ENCODE data around the gene CYSLTR1.
"Not testable (repeated sequence)": the region's sequence is repeated elsewhere in the genome, so short reads cannot be mapped to it uniquely, and the experiment has no call there.

Gene CYSLTR1, protein sequence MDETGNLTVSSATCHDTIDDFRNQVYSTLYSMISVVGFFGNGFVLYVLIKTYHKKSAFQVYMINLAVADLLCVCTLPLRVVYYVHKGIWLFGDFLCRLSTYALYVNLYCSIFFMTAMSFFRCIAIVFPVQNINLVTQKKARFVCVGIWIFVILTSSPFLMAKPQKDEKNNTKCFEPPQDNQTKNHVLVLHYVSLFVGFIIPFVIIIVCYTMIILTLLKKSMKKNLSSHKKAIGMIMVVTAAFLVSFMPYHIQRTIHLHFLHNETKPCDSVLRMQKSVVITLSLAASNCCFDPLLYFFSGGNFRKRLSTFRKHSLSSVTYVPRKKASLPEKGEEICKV

GRCh38 chrX:78327370-78328086 lies at the start of gene CYSLTR1:
Gene CYSLTR1 (minus strand): TSS chrX:78327611. CDS start chrX:78273746, 53,865 bp downstream.
- in situ Hi-C loops (cut with MboI; ENCODE audit: low sequenced_read_pairs) = no loop called here

- in situ Hi-C loops (cut with MboI; ENCODE audit: low sequenced_read_pairs) = no loop called here
These were observed 49.8 kb upstream of the CYSLTR1 start for GRCh38 chrX:78377186-78377585.

GRCh38 chrX:78375894-78376293 lies 48.5 kb upstream of the CYSLTR1 start:
- in situ Hi-C loops (cut with MboI; ENCODE audit: low sequenced_read_pairs) = no loop called here

GRCh38 chrX:78366576-78366975 lies 39.2 kb upstream of the CYSLTR1 start:
- in situ Hi-C loops (cut with MboI; ENCODE audit: low sequenced_read_pairs) = no loop called here

DNA sequence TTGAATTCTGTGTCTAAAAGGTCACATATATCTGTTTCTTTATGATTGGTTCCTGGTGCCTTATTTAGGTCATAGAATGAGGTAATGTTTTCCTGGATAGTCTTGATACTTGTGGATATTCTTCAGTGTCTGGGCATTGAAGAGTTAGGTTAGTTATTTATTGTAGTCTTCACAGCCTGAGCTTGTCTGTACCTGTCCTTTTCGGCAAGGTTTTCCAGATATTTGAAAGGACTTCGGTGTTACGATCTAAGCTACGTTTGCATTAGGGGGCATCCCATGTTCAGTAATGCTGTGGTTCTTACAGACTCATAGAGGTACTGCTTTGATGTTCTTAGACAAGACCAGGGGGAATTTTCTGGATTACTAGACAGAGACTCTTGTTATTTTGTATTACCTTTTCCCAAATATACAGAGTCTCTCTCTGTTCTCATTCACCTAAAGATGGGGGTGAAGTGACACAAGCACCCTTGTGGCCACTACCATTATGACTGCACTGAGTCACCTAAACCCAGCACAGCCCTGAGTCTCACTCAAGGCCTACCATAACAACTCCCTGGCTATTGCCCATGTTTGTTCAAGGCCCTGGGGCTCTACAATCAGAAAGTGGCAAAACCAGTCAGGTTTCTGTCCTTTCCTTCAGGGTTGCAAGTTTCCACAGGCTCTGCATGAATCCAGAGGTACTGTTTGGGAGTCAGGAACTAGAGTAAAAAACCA lies 30.1 kb upstream of the CYSLTR1 start:
- in situ Hi-C loops (cut with MboI; ENCODE audit: low sequenced_read_pairs) = no loop called here

- in situ Hi-C loops (cut with MboI; ENCODE audit: low sequenced_read_pairs) = no loop called here
These were observed 6.1 kb upstream of the CYSLTR1 start for GRCh38 chrX:78333521-78333920.

DNA sequence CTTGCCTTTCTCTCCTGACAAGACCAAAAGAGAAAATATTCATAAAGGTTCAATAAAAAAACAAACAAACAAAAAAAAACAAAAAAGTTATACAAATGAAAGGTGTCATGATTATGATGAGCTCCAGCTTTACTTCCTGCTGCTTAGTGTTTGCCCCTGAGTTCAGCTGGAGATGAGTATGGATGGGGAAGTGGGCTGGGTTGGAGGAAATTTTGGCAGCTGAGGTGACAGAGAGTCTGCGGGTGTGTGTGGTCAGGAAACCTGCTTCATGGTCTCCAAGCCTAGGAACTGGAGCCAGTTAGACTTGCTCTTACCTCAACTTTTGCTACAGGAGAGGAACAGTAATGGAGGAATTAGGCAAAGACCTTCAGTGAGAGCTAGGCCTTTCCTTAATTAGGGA lies 4.3 kb upstream of the CYSLTR1 start:
- in situ Hi-C loops (cut with MboI; ENCODE audit: low sequenced_read_pairs) = no loop called here

DNA sequence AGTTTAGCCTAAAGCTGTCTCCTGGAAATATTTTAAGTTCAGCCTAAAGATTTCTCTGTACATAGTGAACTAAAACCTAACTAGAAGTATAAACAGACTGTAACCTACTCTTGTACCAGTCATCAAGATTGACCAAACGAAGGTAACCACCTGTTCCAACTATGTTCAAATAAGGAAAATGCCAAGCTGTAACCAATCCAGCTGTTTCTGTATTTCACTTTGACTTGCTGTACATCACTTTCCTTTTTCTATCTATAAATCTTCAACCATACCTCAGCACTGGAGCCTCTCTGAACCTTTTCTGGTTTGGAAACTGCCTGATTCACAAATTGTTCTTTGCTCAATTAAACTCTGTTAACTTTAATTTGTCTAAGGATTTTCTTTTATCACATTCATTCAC lies 3.1 kb upstream of the CYSLTR1 start:
- in situ Hi-C loops (cut with MboI; ENCODE audit: low sequenced_read_pairs) = no loop called here

- in situ Hi-C loops (cut with MboI; ENCODE audit: low sequenced_read_pairs) = no loop called here
These were observed 2.7 kb upstream of the CYSLTR1 start for GRCh38 chrX:78330068-78330467.

DNA sequence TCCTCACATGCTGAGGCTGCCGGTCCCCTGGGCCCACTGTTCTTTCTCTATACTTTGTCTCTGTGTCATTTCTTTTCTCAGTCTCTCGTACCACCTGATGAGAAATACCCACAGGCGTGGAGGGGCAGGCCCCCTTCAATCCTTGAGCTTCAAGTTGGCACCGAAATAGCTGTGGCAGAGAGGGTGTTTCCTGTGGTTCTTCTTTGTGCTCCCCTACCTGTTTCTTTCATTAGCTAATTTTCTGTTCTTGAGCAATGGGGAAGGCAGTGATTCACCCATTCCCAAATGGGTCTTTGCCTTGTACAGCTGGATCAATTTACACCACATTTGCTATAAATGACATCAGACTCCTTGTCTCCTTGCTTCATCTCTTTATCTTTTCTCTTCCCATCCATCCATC lies 2.1 kb upstream of the CYSLTR1 start:
- in situ Hi-C loops (cut with MboI; ENCODE audit: low sequenced_read_pairs) = no loop called here

DNA sequence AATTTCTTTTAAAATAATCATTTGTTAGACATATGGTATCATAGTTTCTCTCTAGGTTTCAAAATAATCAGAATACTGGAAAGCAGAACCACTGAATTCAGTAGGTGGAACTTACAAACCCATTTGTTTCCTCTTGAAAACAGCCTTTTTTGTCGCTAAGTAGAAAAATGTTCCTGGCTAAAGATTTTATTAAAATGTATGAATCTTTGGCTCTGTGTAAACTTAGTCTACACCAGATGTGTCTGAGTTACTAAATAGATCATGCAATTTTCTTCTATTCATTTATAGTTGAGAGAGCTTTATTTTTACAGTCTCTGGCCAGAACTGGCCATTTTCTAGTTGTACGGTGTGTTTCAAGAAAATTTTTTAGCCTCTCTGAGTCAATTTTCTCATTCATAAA lies 1.0 kb downstream of the CYSLTR1 start:
- in situ Hi-C loops (cut with MboI; ENCODE audit: low sequenced_read_pairs) = no loop called here

DNA sequence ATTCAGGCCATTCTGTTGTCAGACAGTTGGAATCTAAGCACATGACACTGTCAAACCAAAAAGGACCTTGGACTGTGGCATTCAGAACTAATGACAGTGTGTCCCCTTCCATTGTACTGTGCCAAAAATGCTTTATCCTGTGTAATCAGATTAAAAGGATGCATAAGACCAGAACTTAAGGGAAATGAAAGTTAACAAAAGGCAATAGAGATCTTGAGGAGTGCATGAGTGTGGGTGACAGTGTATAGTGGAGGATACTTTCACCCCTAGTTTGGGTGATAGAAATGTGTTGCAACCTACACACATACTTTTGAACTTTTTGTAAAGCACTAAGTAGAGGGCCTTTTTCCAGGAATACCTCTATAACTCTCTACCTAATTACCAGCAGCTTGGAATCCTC lies 4.5 kb downstream of the CYSLTR1 start:
- in situ Hi-C loops (cut with MboI; ENCODE audit: low sequenced_read_pairs) = no loop called here

DNA sequence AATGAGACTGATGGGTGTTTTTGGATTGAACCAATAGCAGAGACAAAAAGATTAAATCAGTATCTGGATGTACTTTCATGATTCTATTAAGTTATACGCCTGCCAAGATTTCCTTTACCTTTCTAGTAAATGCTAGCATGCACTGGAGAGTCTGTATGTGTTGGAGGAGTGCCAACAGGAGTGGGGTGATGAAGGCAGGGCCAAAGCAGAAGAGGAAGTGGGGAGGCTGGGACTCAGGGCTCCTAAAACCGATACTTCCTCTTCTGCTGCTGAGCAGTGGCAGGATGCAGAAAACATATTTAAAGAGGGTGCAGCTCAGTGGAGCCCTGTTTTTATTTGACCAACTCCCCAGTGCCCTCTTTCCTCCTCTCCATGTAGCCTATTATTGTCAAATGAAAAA lies 5.6 kb downstream of the CYSLTR1 start:
- in situ Hi-C loops (cut with MboI; ENCODE audit: low sequenced_read_pairs) = no loop called here

DNA sequence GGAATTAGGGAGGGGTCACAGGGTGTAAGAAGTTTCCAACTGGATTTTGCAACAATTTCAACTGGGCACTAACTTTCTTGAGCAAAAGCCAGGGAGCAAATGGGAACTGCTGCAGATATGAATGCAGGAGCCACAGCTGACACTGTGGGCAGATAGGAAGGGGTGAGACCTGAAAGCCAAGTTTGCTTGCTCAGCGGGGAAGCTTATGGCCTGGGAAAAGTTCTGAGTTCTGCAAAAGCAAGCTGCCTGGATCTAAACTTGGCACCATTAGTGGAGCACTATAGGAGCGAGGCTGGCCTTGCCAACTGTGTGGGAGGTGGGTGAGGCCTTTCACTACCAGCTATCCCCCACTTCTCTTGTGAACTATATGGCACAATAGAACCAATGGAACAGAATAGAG lies 11.1 kb downstream of the CYSLTR1 start:
- in situ Hi-C loops (cut with MboI; ENCODE audit: low sequenced_read_pairs) = no loop called here

GRCh38 chrX:78315745-78316144 lies 11.7 kb downstream of the CYSLTR1 start:
- in situ Hi-C loops (cut with MboI; ENCODE audit: low sequenced_read_pairs) = no loop called here

DNA sequence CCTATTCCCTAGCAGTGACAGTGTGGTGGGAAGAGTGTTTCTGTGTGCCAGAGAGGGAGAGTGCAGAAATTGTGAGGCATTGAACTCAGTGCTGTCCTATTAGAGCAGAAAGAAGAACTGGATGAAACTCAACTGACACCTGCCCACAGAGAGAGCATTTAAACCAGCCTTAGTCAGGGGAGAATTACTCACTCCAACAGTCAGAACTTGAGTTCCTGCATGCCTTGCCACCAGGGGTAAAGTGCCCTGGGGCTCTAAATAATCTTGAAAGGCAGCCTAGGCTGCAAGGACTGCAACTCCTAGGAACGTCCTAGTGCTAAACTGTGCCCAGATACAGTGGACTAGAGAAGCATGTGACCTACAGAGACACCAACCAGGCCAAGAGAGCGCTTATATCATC lies 12.8 kb downstream of the CYSLTR1 start:
- in situ Hi-C loops (cut with MboI; ENCODE audit: low sequenced_read_pairs) = no loop called here

DNA sequence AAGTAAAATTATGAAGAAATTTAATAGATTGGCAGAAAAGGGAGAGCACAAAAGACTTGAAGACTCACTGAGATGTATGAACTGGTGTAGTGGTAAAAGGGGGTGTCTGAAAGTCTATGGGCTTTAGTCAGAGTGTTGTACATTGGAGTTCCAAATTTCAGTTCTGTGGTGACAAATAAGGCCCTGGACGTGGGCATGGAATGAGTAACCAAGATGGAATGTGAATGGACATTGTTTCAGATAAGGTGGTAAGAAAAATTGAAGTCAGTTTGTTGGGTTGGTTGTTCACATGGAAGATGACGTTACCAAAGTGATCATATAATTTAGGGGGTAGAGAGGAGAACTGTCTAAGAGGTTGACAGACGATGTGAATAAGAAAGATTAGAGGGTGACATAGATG lies 13.9 kb downstream of the CYSLTR1 start:
- in situ Hi-C loops (cut with MboI; ENCODE audit: low sequenced_read_pairs) = no loop called here

DNA sequence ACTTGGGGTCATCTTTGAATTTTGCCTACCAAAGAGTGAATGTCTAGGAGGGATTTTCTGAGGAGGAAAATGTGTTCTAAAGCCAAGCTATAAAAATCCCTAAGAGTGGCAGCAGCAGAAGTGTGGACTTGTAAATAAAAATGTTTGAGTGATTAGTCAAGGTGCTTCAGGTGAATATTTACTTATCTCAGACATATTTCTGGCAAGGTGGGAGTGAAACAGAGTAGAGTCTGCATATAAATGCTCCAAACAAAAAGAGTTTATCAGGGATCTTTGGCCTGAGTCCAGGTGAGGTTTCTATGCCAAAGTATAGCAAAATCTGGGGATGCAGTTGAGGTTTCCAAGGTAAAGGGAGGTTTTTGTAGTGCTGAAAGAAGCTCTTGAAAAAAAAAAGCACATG lies 19.7 kb downstream of the CYSLTR1 start:
- in situ Hi-C loops (cut with MboI; ENCODE audit: low sequenced_read_pairs) = no loop called here

GRCh38 chrX:78303086-78303485 lies 24.3 kb downstream of the CYSLTR1 start:
- in situ Hi-C loops (cut with MboI; ENCODE audit: low sequenced_read_pairs) = no loop called here

- in situ Hi-C loops (cut with MboI; ENCODE audit: low sequenced_read_pairs) = not testable (repeated sequence)
These were observed 26.5 kb downstream of the CYSLTR1 start for GRCh38 chrX:78300933-78301332.

DNA sequence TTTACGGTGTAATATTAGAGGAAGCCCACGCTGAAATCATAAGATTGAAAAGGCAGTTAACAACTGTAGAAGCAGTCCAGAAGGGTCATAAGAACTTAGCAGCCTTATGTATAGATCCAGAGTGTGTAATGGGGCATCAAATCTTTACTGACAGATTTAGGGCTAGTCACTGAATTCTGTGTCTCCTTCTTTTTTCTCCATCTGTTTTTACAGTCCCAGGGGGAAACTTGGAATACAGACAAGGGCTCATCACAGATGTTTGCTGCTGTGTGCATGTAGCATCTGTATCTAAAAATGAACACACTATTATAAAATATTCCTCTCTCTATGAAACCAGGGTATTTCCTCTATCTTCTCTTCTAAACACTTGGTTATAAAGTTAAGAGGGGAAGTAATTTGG lies 43.9 kb downstream of the CYSLTR1 start:
- in situ Hi-C loops (cut with MboI; ENCODE audit: low sequenced_read_pairs) = no loop called here

GRCh38 chrX:78237127-78237526 lies 90.3 kb downstream of the CYSLTR1 start:
- in situ Hi-C loops (cut with MboI; ENCODE audit: low sequenced_read_pairs) = no loop called here

All from HL-60/S4 treated with phorbol 12-myristate 13-acetate at 8.2 ng/mL for 4 days and 3 days (cell line).